PC-3 (cell line): ENCODE results near the gene GABBR2. TPM values are rescaled to one million over a fixed set of nuclear protein-coding genes. Genes with fewer than 3 reads are reported as not detected.

Experiments
- ATAC-seq: fragments of 200-7000 bp; cut with Tn5 transposase; 2 replicates; pipeline ENCODE4 v1.9.1; 2020; ENCODE audit warnings: mild to moderate bottlenecking, moderate library complexity
- BruUV-seq: library from RNA; stranded (reverse); fragments of 400-500 nt; replicated peaks from 2 replicates; lab custom pipeline; 2021; lab: Mats Ljungman, UMichigan
- CTCF ChIA-PET: fragments of 300-600 bp; sonication (Branson Sonifier 250); formaldehyde crosslinking; loops from one replicate; lab custom pipeline; 2022; ENCODE audit warnings: antibody characterized with exemption; lab: Charles Lee
- POLR2A ChIA-PET: fragments of 300-600 bp; sonication (Branson Sonifier 250); formaldehyde crosslinking; loops from one replicate; lab custom pipeline; 2022; ENCODE audit warnings: antibody characterized with exemption; ENCODE audit not compliant: unreplicated experiment; lab: Charles Lee
- DNase-seq: peaks from one replicate; pipeline ENCODE4 v3.0.0-alpha.2; 2015
- H2AFZ ChIP-seq: fragments of 300-600 bp; sonication (generic); 2 replicates; pipeline ENCODE4 v1.6.0; 2016; ENCODE audit warnings: antibody characterized with exemption, low read length
- H3F3A ChIP-seq: fragments of 300-600 bp; sonication (generic); one replicate; pipeline ENCODE4 v1.6.0; 2017; ENCODE audit warnings: antibody characterized with exemption, low read length, control low read depth, mild to moderate bottlenecking; ENCODE audit not compliant: unreplicated experiment
- H3K27ac ChIP-seq: fragments of 300-600 bp; sonication (generic); 2 replicates; pipeline ENCODE4 v1.5.1; 2016; ENCODE audit warnings: mild to moderate bottlenecking, low read length
- H3K27me3 ChIP-seq: fragments of 300-600 bp; sonication (generic); 2 replicates; pipeline ENCODE4 v1.6.1; 2016; ENCODE audit warnings: low read length, mixed read lengths
- H3K36me3 ChIP-seq: fragments of 300-600 bp; sonication (generic); 2 replicates; pipeline ENCODE4 v1.6.1; 2016; ENCODE audit warnings: low read depth, mixed run types, low read length, mixed read lengths
- H3K4me1 ChIP-seq: fragments of 300-600 bp; sonication (generic); 2 replicates; pipeline ENCODE4 v1.5.1; 2016; ENCODE audit warnings: low read length; ENCODE audit not compliant: insufficient read depth
- H3K4me2 ChIP-seq: fragments of 300-600 bp; sonication (generic); 2 replicates; pipeline ENCODE4 v1.6.0; 2016; ENCODE audit warnings: low read length
- H3K4me3 ChIP-seq: fragments of 300-600 bp; sonication (generic); 2 replicates; pipeline ENCODE4 v1.5.1; 2016; ENCODE audit warnings: mild to moderate bottlenecking, low read length, mixed read lengths
- H3K79me2 ChIP-seq: fragments of 300-600 bp; sonication (generic); 2 replicates; pipeline ENCODE4 v1.6.1; 2017; ENCODE audit warnings: low read length, mixed read lengths
- H3K9ac ChIP-seq: fragments of 300-600 bp; sonication (generic); 2 replicates; pipeline ENCODE4 v1.6.0; 2016; ENCODE audit warnings: mild to moderate bottlenecking, low read length
- H3K9me2 ChIP-seq: fragments of 300-600 bp; sonication (generic); replicated peaks from 2 replicates; pipeline ENCODE4 v1.6.1; 2016; ENCODE audit warnings: mixed run types, low read length, mixed read lengths
- H3K9me3 ChIP-seq: fragments of 300-600 bp; sonication (generic); 2 replicates; pipeline ENCODE4 v1.6.1; 2016; ENCODE audit warnings: low read length, mixed read lengths
- H4K20me1 ChIP-seq: fragments of 300-600 bp; sonication (generic); 2 replicates; pipeline ENCODE4 v1.6.1; 2016; ENCODE audit warnings: low read length, mixed read lengths
- CTCF ChIP-seq: fragments of 300-600 bp; sonication (generic); conservative IDR thresholded peaks from 2 replicates; pipeline ENCODE4 v1.5.1; 2017; ENCODE audit warnings: antibody characterized with exemption, low read depth, mild to moderate bottlenecking, low read length
- EZH2 ChIP-seq: fragments of 300-600 bp; sonication (generic); IDR thresholded peaks from one replicate; pipeline ENCODE4 v1.6.1; 2017; ENCODE audit warnings: antibody characterized with exemption, mild to moderate bottlenecking, low read length; ENCODE audit not compliant: unreplicated experiment
- EZH2phosphoT487 ChIP-seq: fragments of 300-600 bp; sonication (generic); IDR thresholded peaks from 2 replicates; pipeline ENCODE4 v1.6.1; 2018; ENCODE audit warnings: mild to moderate bottlenecking, antibody characterized with exemption, low read length, borderline replicate concordance
- intact Hi-C: fragments of 100-400 bp; cut with micrococcal nuclease; formaldehyde crosslinking; loops from 2 replicates; pipeline ENCODE4 v1.9.0; 2023
- total RNA-seq: library from RNA; depleted of rRNA; stranded (reverse); fragments of >200 nt; gene quantifications from 2 replicates; pipeline ENCODE4 v1.2.3, GENCODE V29; 2014

Gene GABBR2
- total RNA-seq, 1 experiment from 2014 or later: 0.44 TPM

GRCh38 chr9:98551511-98552286, 157.0 kb downstream of the GABBR2 start:
- ChIA-PET POLR2A (interaction anchor here (0.5 kb wide), 1 partner anchor 244 kb away, joined by 3 read pairs; no protein-coding TSS in a partner anchor), CTCF (interaction anchor here (1.0 to 1.3 kb wide), 2 partner anchors 224 to 241 kb away, joined by 4 read pairs; no protein-coding TSS in a partner anchor)
- no peaks in the 10 kb centered on the region for H3K79me2 ChIP-seq
- no peaks in the 10 kb centered on the region for H4K20me1 ChIP-seq
- peaks cover 26% of the 10 kb centered on the region for H3K4me1 ChIP-seq
- TF ChIP-seq CTCF: no peak
- TF ChIP-seq EZH2phosphoT487: no peak
- no peak for TF ChIP-seq EZH2
- peak overlapping the region; percentile 22; the same call in 1 of the 2 replicates for H3K4me3 ChIP-seq
- H3F3A ChIP-seq: no peaks in the 10 kb centered on the region
- peak overlapping the region; percentile 59 for H3K4me2 ChIP-seq
- no peaks in the 10 kb centered on the region for H3K9me2 ChIP-seq
- H3K27me3 ChIP-seq: no peaks in the 10 kb centered on the region
- peak overlapping the region; percentile 36; the same call in 1 of the 2 replicates for H2AFZ ChIP-seq
- peak overlapping the region; percentile 85 for H3K27ac ChIP-seq
- intact Hi-C loops: loop anchor here (2.0 to 10.0 kb wide), 3 partner anchors 107 to 223 kb away; partner anchors contain the start of gene GABBR2
- H3K36me3 ChIP-seq: no peaks in the 10 kb centered on the region
- H3K9me3 ChIP-seq: no peaks in the 10 kb centered on the region
- peak; percentile 80 for DNase-seq
- H3K9ac ChIP-seq: peak overlapping the region; percentile 32; the same call in 1 of the 2 replicates
- BruUV-seq: no TSS peak
- peak; percentile 93 for ATAC-seq

GRCh38 chr9:98550206-98550820, 158.4 kb downstream of the GABBR2 start:
- TF ChIP-seq CTCF (no peak), EZH2phosphoT487 (no peak), EZH2 (no peak)
- Histone ChIP-seq H3K4me3 (no peak overlapping the region), H3K4me2 (no peak overlapping the region), H3K27ac (0 out of 2 replicates have a peak overlapping the region, but pooled peaks have one; percentile 85), H2AFZ (no peak overlapping the region), H3F3A (no peaks in the 10 kb centered on the region), H4K20me1 (no peaks in the 10 kb centered on the region), H3K4me1 (peaks cover 26% of the 10 kb centered on the region), H3K9me2 (no peaks in the 10 kb centered on the region), H3K36me3 (no peaks in the 10 kb centered on the region), H3K9me3 (no peaks in the 10 kb centered on the region), H3K27me3 (no peaks in the 10 kb centered on the region), H3K79me2 (no peaks in the 10 kb centered on the region), H3K9ac (no peak overlapping the region)
- ChIA-PET POLR2A (no interaction called here), CTCF (no interaction called here)
- no TSS peak for BruUV-seq
- ATAC-seq: no peak
- intact Hi-C loops: loop anchor here (2.0 to 10.0 kb wide), 3 partner anchors 108 to 224 kb away; partner anchors contain the start of gene GABBR2
- DNase-seq: no peak
